DOHH2 (cell line): Measurements from ENCODE around the gene KRTAP5-3.
"Not testable (repeated sequence)": the region's sequence is repeated elsewhere in the genome, so short reads cannot be mapped to it uniquely, and the experiment has no call there.

Experiments used
- H3F3A ChIP-seq: fragments of 200-600 bp; sonication (generic), shearing (Covaris generic); 2 replicates; pipeline ENCODE4 v1.6.0; 2016; ENCODE audit warnings: antibody characterized with exemption, mild to moderate bottlenecking; ENCODE audit not compliant: control insufficient read depth, insufficient read depth
- H3K27ac ChIP-seq: fragments of 200-600 bp; sonication (generic); 2 replicates; pipeline ENCODE4 v1.5.1; 2014; ENCODE audit warnings: low read depth, mild to moderate bottlenecking, low read length, moderate library complexity
- H3K27me3 ChIP-seq: fragments of 200-600 bp; sonication (generic); 2 replicates; pipeline ENCODE4 v1.6.1; 2014; ENCODE audit warnings: mild to moderate bottlenecking, low read length, mixed read lengths; ENCODE audit not compliant: control insufficient read depth
- H3K36me3 ChIP-seq: fragments of 200-600 bp; sonication (generic); 2 replicates; pipeline ENCODE4 v1.6.1; 2014; ENCODE audit warnings: mild to moderate bottlenecking, low read length, moderate library complexity, mixed read lengths; ENCODE audit not compliant: control insufficient read depth
- H3K4me1 ChIP-seq: fragments of 200-600 bp; sonication (generic); 2 replicates; pipeline ENCODE4 v1.6.1; 2014; ENCODE audit warnings: mild to moderate bottlenecking, low read length, mixed read lengths; ENCODE audit not compliant: control insufficient read depth
- H3K4me2 ChIP-seq: fragments of 200-600 bp; sonication (generic); 2 replicates; pipeline ENCODE4 v1.6.0; 2014; ENCODE audit warnings: mild to moderate bottlenecking, low read length, moderate library complexity
- H3K4me3 ChIP-seq: fragments of 200-600 bp; sonication (generic); 2 replicates; pipeline ENCODE4 v1.5.1; 2014; ENCODE audit warnings: mild to moderate bottlenecking, low read length, mixed read lengths
- H3K79me2 ChIP-seq: fragments of 200-600 bp; sonication (generic); 2 replicates; pipeline ENCODE4 v1.6.1; 2014; ENCODE audit warnings: mild to moderate bottlenecking, low read length, mixed read lengths; ENCODE audit not compliant: control insufficient read depth
- H3K9me2 ChIP-seq: fragments of 200-600 bp; sonication (generic); replicated peaks from 2 replicates; pipeline ENCODE4 v1.6.1; 2014; ENCODE audit warnings: mild to moderate bottlenecking, low read length, mixed read lengths; ENCODE audit not compliant: control insufficient read depth
- H3K9me3 ChIP-seq: fragments of 200-600 bp; sonication (generic); 2 replicates; pipeline ENCODE4 v1.6.1; 2014; ENCODE audit warnings: antibody characterized with exemption, low read length, mixed read lengths; ENCODE audit not compliant: control insufficient read depth, insufficient read depth
- H4K20me1 ChIP-seq: fragments of 200-600 bp; sonication (generic); 2 replicates; pipeline ENCODE4 v1.6.0; 2014; ENCODE audit warnings: low read depth, mild to moderate bottlenecking, antibody characterized with exemption, low read length, moderate library complexity; ENCODE audit not compliant: control insufficient read depth, insufficient read depth
- EZH2phosphoT487 ChIP-seq: fragments of 200-600 bp; sonication (generic); IDR thresholded peaks from 2 replicates; pipeline ENCODE4 v1.6.1; 2017; ENCODE audit warnings: borderline replicate concordance, mild to moderate bottlenecking, antibody characterized with exemption, low read length, moderate library complexity, mixed read lengths
- TF ChIP-seq, protein P1 (sequence below): fragments of 200-600 bp; sonication (generic); IDR thresholded peaks from one replicate; pipeline ENCODE4 v1.5.1; 2014; ENCODE audit warnings: antibody characterized with exemption, mild to moderate bottlenecking, low read depth, low read length; ENCODE audit not compliant: poor library complexity, severe bottlenecking

The KRTAP5-3 gene

DNA sequence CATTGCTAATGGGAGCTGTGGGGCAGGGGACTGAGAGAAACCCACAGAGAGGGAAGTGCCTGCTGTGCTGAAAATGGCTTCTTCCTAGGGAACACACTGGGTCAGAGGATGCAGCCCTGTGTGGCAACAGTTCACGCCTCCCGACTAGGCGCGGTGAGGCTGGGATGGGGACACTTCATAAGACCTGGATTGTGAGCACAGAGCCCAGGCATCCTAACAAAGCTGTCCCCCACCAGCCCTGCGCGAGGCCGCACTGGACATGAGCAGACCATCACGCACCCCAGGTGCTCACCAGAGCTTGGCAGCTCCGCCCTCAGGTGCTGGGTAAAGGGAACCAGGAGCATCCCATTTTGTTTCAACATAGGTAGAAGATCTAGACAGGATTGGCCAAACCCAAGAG is 15.5 kb upstream of the KRTAP5-3 start:
- Histone ChIP-seq H3K9me2 (no peaks in the 10 kb centered on the region), H3K27me3 (no peaks in the 10 kb centered on the region), H3K4me3 (no peak overlapping the region), H3K4me2 (no peak overlapping the region), H3K4me1 (no peaks in the 10 kb centered on the region), H3K9me3 (no peaks in the 10 kb centered on the region), H3F3A (no peaks in the 10 kb centered on the region), H3K27ac (no peak overlapping the region), H3K36me3 (no peaks in the 10 kb centered on the region), H4K20me1 (no peaks in the 10 kb centered on the region), H3K79me2 (no peaks in the 10 kb centered on the region)
- TF ChIP-seq, protein P1, sequence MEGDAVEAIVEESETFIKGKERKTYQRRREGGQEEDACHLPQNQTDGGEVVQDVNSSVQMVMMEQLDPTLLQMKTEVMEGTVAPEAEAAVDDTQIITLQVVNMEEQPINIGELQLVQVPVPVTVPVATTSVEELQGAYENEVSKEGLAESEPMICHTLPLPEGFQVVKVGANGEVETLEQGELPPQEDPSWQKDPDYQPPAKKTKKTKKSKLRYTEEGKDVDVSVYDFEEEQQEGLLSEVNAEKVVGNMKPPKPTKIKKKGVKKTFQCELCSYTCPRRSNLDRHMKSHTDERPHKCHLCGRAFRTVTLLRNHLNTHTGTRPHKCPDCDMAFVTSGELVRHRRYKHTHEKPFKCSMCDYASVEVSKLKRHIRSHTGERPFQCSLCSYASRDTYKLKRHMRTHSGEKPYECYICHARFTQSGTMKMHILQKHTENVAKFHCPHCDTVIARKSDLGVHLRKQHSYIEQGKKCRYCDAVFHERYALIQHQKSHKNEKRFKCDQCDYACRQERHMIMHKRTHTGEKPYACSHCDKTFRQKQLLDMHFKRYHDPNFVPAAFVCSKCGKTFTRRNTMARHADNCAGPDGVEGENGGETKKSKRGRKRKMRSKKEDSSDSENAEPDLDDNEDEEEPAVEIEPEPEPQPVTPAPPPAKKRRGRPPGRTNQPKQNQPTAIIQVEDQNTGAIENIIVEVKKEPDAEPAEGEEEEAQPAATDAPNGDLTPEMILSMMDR, result no peak
- no peak for TF ChIP-seq EZH2phosphoT487

DNA sequence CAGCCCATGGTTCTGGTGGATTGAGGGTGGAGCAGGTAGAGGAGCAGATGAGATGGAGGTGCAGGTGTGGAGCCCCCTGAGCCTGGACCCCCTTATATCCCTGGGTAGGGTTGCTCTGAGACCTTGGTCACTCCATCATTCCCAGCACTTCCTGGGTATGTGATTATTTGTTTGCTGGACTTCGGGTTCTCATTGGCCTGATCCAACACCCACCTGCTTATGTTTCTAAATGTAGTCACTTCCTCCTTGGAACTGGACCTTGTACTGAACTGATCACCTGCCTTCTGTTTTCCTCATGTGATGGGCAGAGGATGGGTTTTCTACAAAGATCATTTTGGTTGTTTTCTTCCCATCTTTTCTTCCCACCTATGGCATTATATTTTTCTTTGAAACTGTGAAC is 13.8 kb upstream of the KRTAP5-3 start, which contains the start of gene KRTAP5-4:
KRTAP5-4 (minus strand) TSS at position 53 of the 400 bp plus-strand sequence; CDS start at position 8, 45 bp downstream.
- H3K9me2 ChIP-seq, result no peaks in the 10 kb centered on the region
- H3K79me2 ChIP-seq, result no peaks in the 10 kb centered on the region
- no peaks in the 10 kb centered on the region for H3K4me1 ChIP-seq
- TF ChIP-seq, protein P1, result no peak
- TF ChIP-seq EZH2phosphoT487, result no peak
- no peaks in the 10 kb centered on the region for H3K9me3 ChIP-seq
- H3K4me2 ChIP-seq, result no peak within 1 kb of the TSS
- H4K20me1 ChIP-seq, result no peaks in the 10 kb centered on the region
- no peaks in the 10 kb centered on the region for H3F3A ChIP-seq
- H3K27ac ChIP-seq, result no peak within 1 kb of the TSS
- no peaks in the 10 kb centered on the region for H3K36me3 ChIP-seq
- H3K27me3 ChIP-seq, result no peaks in the 10 kb centered on the region
- H3K4me3 ChIP-seq, result no peak within 1 kb of the TSS

DNA sequence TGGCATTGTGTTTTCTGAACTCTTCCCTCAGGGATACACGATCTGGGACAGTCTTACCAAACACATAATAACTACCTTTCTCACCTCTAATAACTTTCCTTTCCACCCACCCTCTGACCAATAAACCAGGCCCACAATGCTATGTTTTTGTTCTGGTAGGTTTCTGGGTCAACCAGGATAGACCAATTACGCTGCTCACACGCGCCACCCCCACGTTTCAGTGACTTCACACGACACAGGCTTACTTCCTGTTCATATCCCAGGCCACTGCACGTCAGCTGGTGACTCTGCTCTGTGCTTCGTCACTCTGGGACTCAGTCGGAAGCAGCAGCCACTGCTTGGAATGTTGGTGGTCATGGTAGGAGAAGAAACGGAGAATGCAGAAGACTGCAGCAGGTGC is 11.2 kb upstream of the KRTAP5-3 start:
- Histone ChIP-seq H3K27ac (no peak overlapping the region), H4K20me1 (no peaks in the 10 kb centered on the region), H3K4me3 (no peak overlapping the region), H3K27me3 (no peaks in the 10 kb centered on the region; the same call in 1 of the 2 replicates), H3K36me3 (no peaks in the 10 kb centered on the region), H3K4me1 (no peaks in the 10 kb centered on the region), H3K4me2 (no peak overlapping the region), H3F3A (no peaks in the 10 kb centered on the region), H3K9me3 (no peaks in the 10 kb centered on the region), H3K9me2 (no peaks in the 10 kb centered on the region), H3K79me2 (no peaks in the 10 kb centered on the region)
- TF ChIP-seq EZH2phosphoT487, result no peak
- TF ChIP-seq, protein P1, result no peak

DNA sequence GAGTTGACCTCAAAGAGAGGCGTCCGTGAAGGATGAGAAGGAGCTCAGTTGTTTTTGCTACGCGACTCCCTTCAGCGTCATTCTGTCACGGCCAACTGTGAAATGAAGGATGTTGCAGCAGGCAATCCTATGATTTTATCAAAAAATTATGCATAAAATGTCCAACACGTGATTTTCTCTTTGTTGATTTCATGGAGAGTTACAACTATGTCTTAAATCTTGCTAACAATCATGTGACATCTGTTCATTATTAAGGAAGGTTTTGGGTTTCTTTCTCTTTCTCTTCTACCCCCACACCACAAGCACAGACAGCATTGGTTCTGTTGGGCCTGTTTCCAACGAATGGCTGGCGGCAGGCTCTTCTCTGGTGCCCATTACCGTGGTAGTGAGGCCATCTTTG is 10.0 kb upstream of the KRTAP5-3 start:
- TF ChIP-seq, protein P1, result no peak
- TF ChIP-seq EZH2phosphoT487, result no peak
- no peak overlapping the region for H3K27ac ChIP-seq
- no peaks in the 10 kb centered on the region for H4K20me1 ChIP-seq
- no peaks in the 10 kb centered on the region; the same call in 1 of the 2 replicates for H3K27me3 ChIP-seq
- no peaks in the 10 kb centered on the region for H3K4me1 ChIP-seq
- no peaks in the 10 kb centered on the region for H3K9me2 ChIP-seq
- H3K4me3 ChIP-seq, result no peak overlapping the region
- no peaks in the 10 kb centered on the region for H3K9me3 ChIP-seq
- no peaks in the 10 kb centered on the region for H3F3A ChIP-seq
- no peaks in the 10 kb centered on the region for H3K79me2 ChIP-seq
- no peak overlapping the region for H3K4me2 ChIP-seq
- H3K36me3 ChIP-seq, result no peaks in the 10 kb centered on the region

DNA sequence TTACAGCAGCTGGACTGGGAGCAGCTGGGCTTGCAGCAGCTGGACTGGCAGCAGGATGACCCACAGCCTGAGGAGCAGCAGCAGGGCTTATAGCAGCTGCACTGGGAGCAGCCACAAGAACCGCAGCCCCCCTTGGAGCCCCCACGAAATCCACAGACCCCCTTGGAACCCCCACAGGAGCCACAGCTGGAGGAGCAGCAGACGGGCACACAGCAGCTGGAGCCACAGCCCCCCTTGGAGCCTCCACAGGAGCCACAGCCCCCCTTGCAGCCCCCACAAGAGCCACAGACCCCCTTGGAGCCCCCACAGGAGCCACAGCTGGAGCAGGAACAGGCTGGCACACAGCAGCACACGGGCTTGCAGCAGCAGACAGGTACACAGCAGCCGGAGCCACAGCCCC is 362 bp downstream of the KRTAP5-3 start:
- H3K4me3 ChIP-seq, H3K79me2 ChIP-seq, H3K27me3 ChIP-seq, H3K4me1 ChIP-seq, H3K4me2 ChIP-seq, H3K36me3 ChIP-seq, H3F3A ChIP-seq, H3K27ac ChIP-seq, H3K9me2 ChIP-seq, H4K20me1 ChIP-seq, H3K9me3 ChIP-seq: not testable (repeated sequence)
